Thyroid gland (tissue), 4 donors: ENCODE measurements around the gene ANKRD28.

Experiments used
- CTCF ChIP-seq, 6 experiments: fragments of 200-600 bp in 3 of 6; fragments of 450-650 bp in 3 of 6; sonication (generic) in 3 of 6; IDR thresholded peaks; one replicate each; pipeline ENCODE4 v1.5.1; 2016 to 2019; ENCODE audit warnings: antibody characterized with exemption in 6 of 6, mild to moderate bottlenecking in 2 of 6, inconsistent platforms in 1 of 6, moderate library complexity in 1 of 6
- POLR2A ChIP-seq, 2 donors: fragments of 450-650 bp; IDR thresholded peaks; one replicate each; pipeline ENCODE4 v1.6.1; 2017; ENCODE audit warnings: antibody characterized with exemption in 2 of 2, mild to moderate bottlenecking in 2 of 2, moderate library complexity in 1 of 2

GRCh38 chr3:15831927-15832326 lies 34.1 kb upstream of the ANKRD28 start:
- TF ChIP-seq CTCF (IDR thresholded peaks at IDR 0.05), result no peak
- TF ChIP-seq POLR2A (IDR thresholded peaks at IDR 0.05), result no peak
